Activated B cell treated with CpG ODN at 0.5 μM for 24 hours (primary cell): ENCODE measurements around the gene MEF2D. TPM values are rescaled to one million over a fixed set of nuclear protein-coding genes. Genes with fewer than 3 reads are reported as not detected.

ENCODE experiments used
- ATAC-seq: fragments of 200-7000 bp; cut with Tn5 transposase; one replicate; pipeline ENCODE4 v1.10.0; 2021; ENCODE audit warnings: low read depth, mild to moderate bottlenecking, moderate library complexity
- CTCF ChIA-PET: fragments of 350-600 bp; sonication (Branson Sonifier 250); formaldehyde crosslinking; loops from one replicate; lab custom pipeline; 2021; ENCODE audit warnings: antibody characterized with exemption; lab: Charles Lee
- POLR2A ChIA-PET: fragments of 350-600 bp; sonication (Branson Sonifier 250); formaldehyde crosslinking; loops from one replicate; lab custom pipeline; 2021; ENCODE audit warnings: antibody characterized with exemption; lab: Charles Lee
- DNase-seq: peaks from one replicate; pipeline ENCODE4 v3.0.0; 2022
- H3K27ac Mint-ChIP-seq: one replicate; pipeline ENCODE4 v1.8.0; 2020; ENCODE audit warnings: mixed read lengths
- H3K27me3 Mint-ChIP-seq: one replicate; pipeline ENCODE4 v1.8.0; 2021; ENCODE audit warnings: mixed read lengths
- H3K36me3 Mint-ChIP-seq: one replicate; pipeline ENCODE4 v1.8.0; 2021; ENCODE audit warnings: low read depth, mixed read lengths
- H3K4me1 Mint-ChIP-seq: one replicate; pipeline ENCODE4 v1.8.0; 2021; ENCODE audit warnings: mixed read lengths
- H3K4me3 Mint-ChIP-seq: one replicate; pipeline ENCODE4 v1.8.0; 2020; ENCODE audit warnings: mild to moderate bottlenecking, mixed read lengths
- H3K9me3 Mint-ChIP-seq: one replicate; pipeline ENCODE4 v1.8.0; 2020; ENCODE audit warnings: mixed read lengths
- CTCF ChIP-seq: fragments of 200-600 bp; IDR thresholded peaks from one replicate; pipeline ENCODE4 v1.8.0; 2022; ENCODE audit warnings: antibody characterized with exemption, mild to moderate bottlenecking
- intact Hi-C: fragments of 100-400 bp; cut with micrococcal nuclease; formaldehyde crosslinking; loops from one replicate; pipeline ENCODE4 v1.15.1; 2024
- total RNA-seq: library from RNA; stranded (reverse); gene quantifications from 2 replicates; pipeline ENCODE4 v1.2.3, GENCODE V29; 2022

Gene MEF2D
- total RNA-seq, 1 donor from 2014 or later: 114 TPM

GRCh38 chr1:156458181-156458503, 42.4 kb downstream of the MEF2D start:
- POLR2A ChIA-PET: interaction anchor here (0.5 to 4.0 kb wide), 12 partner anchors 23 to 309 kb away, joined by 3 to 88 read pairs (median 16); partner anchors contain the start of genes MEF2D, NAXE, PRCC and SMG5
- CTCF ChIA-PET: interaction anchor here (0.8 to 2.2 kb wide), 6 partner anchors 12 to 150 kb away, joined by 3 to 15 read pairs (median 6); no protein-coding TSS in a partner anchor
- peak overlapping the region; percentile 41 for H3K27ac Mint-ChIP-seq
- H3K27me3 Mint-ChIP-seq: no peaks in the 10 kb centered on the region
- H3K9me3 Mint-ChIP-seq: no peaks in the 10 kb centered on the region
- ATAC-seq (no peak), DNase-seq (no peak)
- intact Hi-C loops: loop anchor here (5.0 kb wide), 1 partner anchor 294 kb away; the partner anchor contains the start of gene HDGF
- H3K4me3 Mint-ChIP-seq: no peak overlapping the region
- peaks cover 8% of the 10 kb centered on the region for H3K36me3 Mint-ChIP-seq
- peaks cover 19% of the 10 kb centered on the region for H3K4me1 Mint-ChIP-seq
- TF ChIP-seq CTCF: no peak

DNA sequence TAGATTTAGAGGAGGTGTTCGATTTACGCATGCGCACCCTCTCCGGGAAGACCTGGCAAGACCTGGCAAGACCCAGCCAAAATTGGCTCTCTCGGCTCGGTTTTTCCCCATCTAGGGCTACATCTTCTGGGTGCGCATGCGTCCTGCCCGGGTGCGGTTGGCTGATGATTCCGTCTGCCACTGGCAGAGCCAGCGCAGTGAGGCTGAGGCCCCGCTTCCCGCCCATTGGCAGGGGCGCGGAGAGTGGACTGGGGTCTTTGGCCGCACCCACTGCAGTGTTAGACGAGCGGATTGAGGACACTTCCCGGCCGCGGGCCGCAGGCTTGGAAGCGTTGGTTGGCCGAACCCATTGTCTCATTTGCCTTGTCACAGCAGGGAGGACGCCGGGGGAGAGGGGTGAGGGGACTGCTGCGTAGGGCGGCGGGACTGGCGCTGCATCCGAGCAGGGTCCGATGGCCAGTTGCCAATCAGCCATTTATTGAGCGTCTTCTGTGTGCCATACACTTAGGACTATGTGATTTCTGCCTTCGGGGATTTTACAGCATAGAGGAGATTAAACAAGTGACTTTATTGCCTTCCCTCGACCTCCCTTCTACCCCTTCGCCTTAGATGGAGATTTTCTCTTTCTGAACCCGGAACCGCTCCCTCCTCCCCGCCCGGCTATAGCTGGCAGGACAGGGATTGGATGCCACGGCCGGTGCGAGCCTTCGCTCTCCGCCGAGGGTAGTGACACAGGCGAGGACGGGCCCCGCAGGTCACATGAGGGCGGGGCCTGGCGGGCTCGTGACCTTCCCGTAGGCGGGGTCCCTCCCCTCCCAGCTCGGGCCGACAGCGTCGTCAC, 43.7 kb downstream of the MEF2D start:
- Mint-ChIP-seq H3K9me3 (no peaks in the 10 kb centered on the region), H3K27me3 (no peaks in the 10 kb centered on the region), H3K4me3 (peak overlapping the region; percentile 91), H3K36me3 (peaks cover 5% of the 10 kb centered on the region), H3K27ac (peak overlapping the region; percentile 97), H3K4me1 (peaks cover 19% of the 10 kb centered on the region)
- intact Hi-C loops: loop anchor here (1.0 to 5.0 kb wide), 10 partner anchors 23 to 295 kb away; partner anchors contain the start of genes GPATCH4, HDGF, ISG20L2 and MEF2D
- DNase-seq (peak; percentile 88), ATAC-seq (peak; percentile 84)
- CTCF ChIA-PET: interaction anchor here (0.7 to 2.7 kb wide), 12 partner anchors 9 to 170 kb away, joined by 3 to 15 read pairs (median 5); partner anchors contain the start of genes MEF2D and NAXE
- POLR2A ChIA-PET: interaction anchor here (0.6 to 4.0 kb wide), 22 partner anchors 8 to 404 kb away, joined by 3 to 88 read pairs (median 6); partner anchors contain the start of genes GPATCH4, IQGAP3, MEF2D and MRPL24
- TF ChIP-seq CTCF: no peak

GRCh38 chr1:156455362-156455761, 45.2 kb downstream of the MEF2D start:
- Mint-ChIP-seq H3K4me3 (no peak overlapping the region), H3K36me3 (peaks cover 3% of the 10 kb centered on the region), H3K27me3 (no peaks in the 10 kb centered on the region), H3K27ac (no peak overlapping the region), H3K4me1 (peaks cover 19% of the 10 kb centered on the region), H3K9me3 (no peaks in the 10 kb centered on the region)
- POLR2A ChIA-PET: interaction anchor here (3.8 to 4.0 kb wide), 2 partner anchors 35 to 45 kb away, joined by 45 to 88 read pairs; partner anchors contain the start of gene MEF2D
- DNase-seq (no peak), ATAC-seq (no peak)
- CTCF ChIA-PET: interaction anchor here (1.0 to 4.5 kb wide), 6 partner anchors 9 to 172 kb away, joined by 3 to 28 read pairs (median 3); partner anchors contain the start of gene NAXE
- intact Hi-C loops: loop anchor here (5.0 kb wide), 1 partner anchor 297 kb away; the partner anchor contains the start of gene HDGF
- TF ChIP-seq CTCF: no peak

GRCh38 chr1:156452907-156453306, 47.7 kb downstream of the MEF2D start:
- Mint-ChIP-seq H3K27ac (no peak overlapping the region), H3K4me1 (peaks cover 17% of the 10 kb centered on the region), H3K27me3 (peaks cover 11% of the 10 kb centered on the region), H3K36me3 (peaks cover 3% of the 10 kb centered on the region), H3K4me3 (no peak overlapping the region), H3K9me3 (no peaks in the 10 kb centered on the region)
- no peak for DNase-seq
- TF ChIP-seq CTCF: no peak
- ChIA-PET CTCF (interaction anchor here (4.5 kb wide), 1 partner anchor 68 kb away, joined by 28 read pairs; no protein-coding TSS in a partner anchor), POLR2A (no interaction called here)
- intact Hi-C loops: no loop called here
- ATAC-seq: no peak
